Middle frontal gyrus (tissue), 1 donor: Measurements from ENCODE around the gene VSTM1.
"Not testable (repeated sequence)": the region's sequence is repeated elsewhere in the genome, so short reads cannot be mapped to it uniquely, and the experiment has no call there.

Source experiments
- DNase-seq: peaks from one replicate; pipeline ENCODE4 v3.0.0-alpha.2; 2015; ENCODE audit warnings: low spot score; ENCODE audit errors: extremely low spot score

Gene VSTM1

GRCh38 chr19:54074851-54075250, 11.2 kb upstream of the VSTM1 start:
- DNase-seq, result no peak

GRCh38 chr19:54073829-54074228, 10.1 kb upstream of the VSTM1 start:
- no peak for DNase-seq

- DNase-seq, result no peak
Observed at GRCh38 chr19:54069470-54069869, 5.8 kb upstream of the VSTM1 start.

GRCh38 chr19:54062643-54063042, 1.1 kb downstream of the VSTM1 start:
- no peak for DNase-seq

GRCh38 chr19:54047616-54048015, 16.1 kb downstream of the VSTM1 start:
- no peak for DNase-seq

GRCh38 chr19:54045771-54046170, 17.9 kb downstream of the VSTM1 start:
- DNase-seq, result no peak

- DNase-seq, result no peak
Observed at GRCh38 chr19:54042989-54043388, 20.7 kb downstream of the VSTM1 start.

- no peak for DNase-seq
Observed at GRCh38 chr19:54041969-54042606, 21.6 kb downstream of the VSTM1 start.

- no peak for DNase-seq
Observed at GRCh38 chr19:54040003-54040402, 23.7 kb downstream of the VSTM1 start.

- DNase-seq, result not testable (repeated sequence)
Observed at GRCh38 chr19:54036542-54036941, 27.2 kb downstream of the VSTM1 start.

- peak; percentile 47 for DNase-seq
Observed at GRCh38 chr19:54035215-54036178, 28.2 kb downstream of the VSTM1 start.

GRCh38 chr19:54030895-54031586, 32.7 kb downstream of the VSTM1 start:
- no peak for DNase-seq

GRCh38 chr19:54029930-54030490, 33.7 kb downstream of the VSTM1 start:
- peak; percentile 50 for DNase-seq

GRCh38 chr19:54029301-54029700, 34.4 kb downstream of the VSTM1 start:
- DNase-seq, result no peak

GRCh38 chr19:54026656-54027055, 37.0 kb downstream of the VSTM1 start:
- DNase-seq, result no peak

GRCh38 chr19:54024660-54025059, 39.0 kb downstream of the VSTM1 start:
- no peak for DNase-seq

GRCh38 chr19:54023191-54023590, 40.5 kb downstream of the VSTM1 start:
- DNase-seq, result no peak

- DNase-seq, result no peak
Observed at GRCh38 chr19:54021932-54022331, 41.8 kb downstream of the VSTM1 start.

- no peak for DNase-seq
Observed at GRCh38 chr19:54021363-54021762, 42.3 kb downstream of the VSTM1 start.

GRCh38 chr19:54017261-54017660, 46.4 kb downstream of the VSTM1 start:
- DNase-seq, result no peak

- no peak for DNase-seq
Observed at GRCh38 chr19:54014920-54015560, 48.7 kb downstream of the VSTM1 start.
